IPS-NIHi7 (cell line): ENCODE measurements around the gene NFASC.

Source experiments
- DNase-seq: peaks from one replicate; pipeline ENCODE4 v3.0.0; 2012; ENCODE audit warnings: mixed read lengths; ENCODE audit errors: extremely low spot score

Gene NFASC

GRCh38 chr1:204870160-204870912, at the start of gene NFASC:
Gene NFASC (plus strand): TSS chr1:204870862. CDS start chr1:204944316, 73,454 bp downstream.
- no peak for DNase-seq

GRCh38 chr1:204821476-204821875, 49.2 kb upstream of the NFASC start:
- no peak for DNase-seq

- no peak for DNase-seq
Observed at GRCh38 chr1:204821924-204822323, 48.7 kb upstream of the NFASC start.

- DNase-seq: peak; percentile 84
Observed at GRCh38 chr1:204826970-204827369, 43.7 kb upstream of the NFASC start.

- DNase-seq: peak; percentile 97
Observed at GRCh38 chr1:204828352-204828850, 42.3 kb upstream of the NFASC start.

GRCh38 chr1:204829133-204829825, 41.4 kb upstream of the NFASC start:
- DNase-seq: no peak

- no peak for DNase-seq
Observed at GRCh38 chr1:204830747-204831146, 39.9 kb upstream of the NFASC start.

- DNase-seq: no peak
Observed at GRCh38 chr1:204831186-204831585, 39.5 kb upstream of the NFASC start.

- peak; percentile 68 for DNase-seq
Observed at GRCh38 chr1:204834336-204834735, 36.3 kb upstream of the NFASC start.

GRCh38 chr1:204834752-204835151, 35.9 kb upstream of the NFASC start:
- no peak for DNase-seq

- no peak for DNase-seq
Observed at GRCh38 chr1:204835737-204836136, 34.9 kb upstream of the NFASC start.

- no peak for DNase-seq
Observed at GRCh38 chr1:204836856-204837255, 33.8 kb upstream of the NFASC start.

- peak; percentile 90 for DNase-seq
Observed at GRCh38 chr1:204837440-204838084, 33.1 kb upstream of the NFASC start.

- no peak for DNase-seq
Observed at GRCh38 chr1:204841316-204841715, 29.3 kb upstream of the NFASC start.

GRCh38 chr1:204841798-204842197, 28.9 kb upstream of the NFASC start:
- DNase-seq: no peak

- DNase-seq: no peak
Observed at GRCh38 chr1:204842369-204842768, 28.3 kb upstream of the NFASC start.

- DNase-seq: no peak
Observed at GRCh38 chr1:204842892-204843291, 27.8 kb upstream of the NFASC start.

GRCh38 chr1:204846546-204846945, 24.1 kb upstream of the NFASC start:
- no peak for DNase-seq

- no peak for DNase-seq
Observed at GRCh38 chr1:204848579-204848978, 22.1 kb upstream of the NFASC start.

- DNase-seq: no peak
Observed at GRCh38 chr1:204852854-204853253, 17.8 kb upstream of the NFASC start.

- no peak for DNase-seq
Observed at GRCh38 chr1:204853436-204853835, 17.2 kb upstream of the NFASC start.

GRCh38 chr1:204854286-204854685, 16.4 kb upstream of the NFASC start:
- DNase-seq: no peak
